Esophagus squamous epithelium (tissue), 4 donors: ENCODE measurements around the gene MYO1D.

Source experiments
- CTCF ChIP-seq, 6 experiments: fragments of 450-650 bp in 4 of 6; fragments of 200-600 bp in 2 of 6; sonication (generic) in 2 of 6; IDR thresholded peaks; one replicate each; pipeline ENCODE4 v1.5.1; 2016 to 2019; ENCODE audit warnings: antibody characterized with exemption in 6 of 6, mild to moderate bottlenecking in 4 of 6, moderate library complexity in 4 of 6
- POLR2A ChIP-seq, 4 donors: fragments of 450-650 bp; IDR thresholded peaks; one replicate each; pipeline ENCODE4 v1.6.1; 2017; ENCODE audit warnings: antibody characterized with exemption in 4 of 4, mild to moderate bottlenecking in 4 of 4, moderate library complexity in 3 of 4

- no peak for TF ChIP-seq CTCF (IDR thresholded peaks at IDR 0.05)
- TF ChIP-seq POLR2A (IDR thresholded peaks at IDR 0.05), result no peak
Measured at GRCh38 chr17:32907583-32907982, 30.7 kb upstream of the MYO1D start.
